K562 (cell line): ENCODE data around the gene ERAP2. TPM values are rescaled to one million over a fixed set of nuclear protein-coding genes. Genes with fewer than 3 reads are reported as not detected.

ENCODE experiments used
- ADNP ChIP-seq: fragments of 200-800 bp; sonication (Bioruptor generic); IDR thresholded peaks from 2 replicates; pipeline ENCODE4 v1.6.1; 2016; ENCODE audit warnings: missing genetic modification characterization, missing compliant biosample characterization
- CHAMP1 ChIP-seq: fragments of 450-650 bp; IDR thresholded peaks from 2 replicates; pipeline ENCODE4 v1.6.1; 2016; ENCODE audit warnings: mild to moderate bottlenecking
- CTBP1 ChIP-seq: fragments of 450-650 bp; IDR thresholded peaks from 2 replicates; pipeline ENCODE4 v1.6.1; 2016; ENCODE audit warnings: borderline replicate concordance
- EP300 ChIP-seq: IDR thresholded peaks from 2 replicates; pipeline ENCODE4 v1.6.1; 2012; ENCODE audit warnings: low read length, improper control_type of control experiment
- ESRRA ChIP-seq: fragments of 450-650 bp; IDR thresholded peaks from 2 replicates; pipeline ENCODE4 v1.6.1; 2014; ENCODE audit warnings: low read depth, mild to moderate bottlenecking, moderate library complexity, borderline replicate concordance
- FOSL1 ChIP-seq: fragments of 200-800 bp; sonication (Bioruptor generic); conservative IDR thresholded peaks from 2 replicates; pipeline ENCODE4 v1.6.1; 2016; ENCODE audit warnings: missing genetic modification characterization, missing compliant biosample characterization
- NCOA6 ChIP-seq: fragments of 450-650 bp; IDR thresholded peaks from 2 replicates; pipeline ENCODE4 v1.6.1; 2017; ENCODE audit warnings: mild to moderate bottlenecking
- POU5F1 ChIP-seq: fragments of 150-350 bp; IDR thresholded peaks from 2 replicates; pipeline ENCODE4 v1.6.1; 2014; ENCODE audit warnings: borderline replicate concordance, low read length, low read depth, mild to moderate bottlenecking; ENCODE audit not compliant: partially characterized antibody
- RBFOX2 ChIP-seq: fragments of 200-400 bp; formaldehyde crosslinking; IDR thresholded peaks from 2 replicates; pipeline ENCODE4 v1.6.1; 2017; ENCODE audit warnings: low read depth, mild to moderate bottlenecking, low read length, moderate library complexity
- SAFB2 ChIP-seq: fragments of 200-400 bp; formaldehyde crosslinking; IDR thresholded peaks from 2 replicates; pipeline ENCODE4 v1.6.1; 2018; ENCODE audit warnings: borderline replicate concordance, low read length, low read depth, moderate library complexity; ENCODE audit not compliant: severe bottlenecking
- STAT5B ChIP-seq: fragments of 250-450 bp; sonication (Bioruptor Pico); IDR thresholded peaks from 2 replicates; pipeline ENCODE4 v1.8.0; 2021; ENCODE audit warnings: mild to moderate bottlenecking, inconsistent platforms
- TRIM24 ChIP-seq, 2 experiments: fragments of 450-650 bp; IDR thresholded peaks; 2 replicates each; pipeline ENCODE4 v1.6.1; 2016
- YY1 ChIP-seq, 3 experiments: IDR thresholded peaks; 2 replicates each; pipeline ENCODE4 v1.6.1; 2011; ENCODE audit warnings: low read length in 2 of 3, mild to moderate bottlenecking in 2 of 3, moderate library complexity in 2 of 3, borderline replicate concordance in 1 of 3, control low read depth in 1 of 3, low read depth in 1 of 3; ENCODE audit not compliant: insufficient read depth in 3 of 3, insufficient replicate concordance in 2 of 3, control insufficient read depth in 1 of 3, insufficient read length in 1 of 3; ENCODE audit errors: extremely low read depth in 1 of 3
- ZBTB8A ChIP-seq: fragments of 450-650 bp; IDR thresholded peaks from 2 replicates; pipeline ENCODE4 v1.6.1; 2018; ENCODE audit warnings: mild to moderate bottlenecking, moderate library complexity; ENCODE audit not compliant: partially characterized antibody
- ZNF318 ChIP-seq, 2 experiments: fragments of 450-650 bp; IDR thresholded peaks; 2 replicates each; pipeline ENCODE4 v1.6.1; 2016; ENCODE audit warnings: mild to moderate bottlenecking in 2 of 2, borderline replicate concordance in 1 of 2, low read depth in 1 of 2, moderate library complexity in 1 of 2
- ZNF561 ChIP-seq: fragments of 450-650 bp; formaldehyde crosslinking; conservative IDR thresholded peaks from 2 replicates; pipeline ENCODE4 v1.4.0; 2020; ENCODE audit warnings: mild to moderate bottlenecking, moderate library complexity
- polyA plus RNA-seq, 8 experiments: library from polyadenylated mRNA; depleted of rRNA in 4 of 8; stranded (reverse) in 5 of 8; unstranded in 3 of 8; fragments of >200 nt; fragmentation: Nextera tagmentation in 2 of 8; fragmentation: Illumina TruSeq in 1 of 8; extraction: Ambion mirVana in 2 of 8; extraction: Trizol in 1 of 8; gene quantifications; 2 replicates each; pipeline versions ENCODE4 v1.2.1 to v1.2.3, GENCODE V29; 2011 to 2014; ENCODE audit warnings: inconsistent platforms in 1 of 8, missing spikeins in 1 of 8
- total RNA-seq, 7 experiments: library from RNA; depleted of rRNA in 6 of 7; stranded (reverse); fragments of >200 nt in 6 of 7; fragmentation: Illumina TruSeq in 2 of 7; extraction: Trizol in 2 of 7; gene quantifications; 2 replicates each; pipeline versions ENCODE4 v1.2.1 to v1.2.3, GENCODE V29; 2011 to 2021; ENCODE audit warnings: low replicate concordance in 1 of 7

Gene ERAP2
- total and polyA plus RNA-seq, 9 of the 15 experiments (the other 6 are each of a cell fraction or from before 2014, with no cell fraction given), result 0.93 to 4.0 (median 2.1) TPM

DNA sequence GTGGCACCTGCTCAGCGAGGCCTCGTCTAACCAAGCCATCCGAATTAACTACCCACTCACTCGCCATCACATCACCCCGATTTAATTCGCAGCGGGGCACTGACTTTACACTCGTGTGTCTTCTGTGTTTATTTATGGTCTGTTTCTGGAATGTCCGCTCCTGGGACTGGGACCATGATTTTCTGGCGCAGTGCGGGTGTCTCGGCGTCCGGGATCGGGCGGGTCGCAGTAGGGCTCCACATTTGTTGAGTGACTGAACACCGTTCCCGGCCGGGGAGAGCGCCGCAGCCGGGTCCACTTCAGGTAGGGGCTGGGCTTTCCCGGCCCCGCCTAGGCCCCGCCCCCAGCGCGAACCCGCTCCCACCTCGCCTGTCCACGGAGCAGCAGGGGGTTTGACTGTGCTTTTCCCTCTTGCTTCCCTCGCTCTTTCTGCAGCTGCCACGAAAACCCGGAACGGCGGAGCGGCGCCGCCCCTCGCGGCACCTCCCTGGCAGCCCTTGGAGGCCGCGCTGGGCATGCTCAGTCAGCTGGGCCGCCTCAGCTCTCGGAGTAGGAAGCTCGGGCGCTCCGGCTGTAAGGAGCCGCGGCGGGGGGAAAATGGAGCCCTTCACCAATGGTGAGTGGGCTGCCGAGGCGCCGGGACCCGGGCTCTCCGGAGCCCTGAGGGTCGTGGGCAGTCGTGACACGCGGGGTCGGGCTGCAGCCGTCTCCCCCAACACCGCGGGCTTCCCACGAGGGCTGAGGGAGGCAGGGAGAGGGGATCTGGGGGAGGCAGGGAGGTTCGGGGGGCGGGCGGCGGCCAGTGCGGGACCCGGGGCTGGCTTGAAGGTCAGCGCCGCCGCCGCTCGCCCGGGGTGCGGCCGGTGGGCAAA, 59.5 kb downstream of the ERAP2 start, which contains the start of gene LNPEP (continued):
- TF ChIP-seq STAT5B (CRISPR knock-in tag) (no peak), ZNF561 (CRISPR knock-in tag) (no peak), ZNF318 (IDR thresholded peaks at IDR 0.05; ENCODE audit: borderline replicate concordance in 1 of 2, low read depth in 1 of 2) (no peak), ADNP (tag) (no peak), POU5F1 (no peak), CHAMP1 (no peak), ZBTB8A (no peak), RBFOX2 (peak; percentile 78), EP300 (peak; percentile 47; the same call in 1 of the 2 replicates), ESRRA (peak; percentile 55; the same call in 1 of the 2 replicates), YY1 (IDR thresholded peaks at IDR 0.05; ENCODE audit: borderline replicate concordance in 1 of 3, control insufficient read depth in 1 of 3, extremely low read depth in 1 of 3, insufficient read depth in 3 of 3, insufficient read length in 1 of 3, insufficient replicate concordance in 2 of 3, low read depth in 1 of 3, low read length in 2 of 3) (peak in 2 of 3 experiments; percentile 56 to 82), FOSL1 (tag) (no peak), TRIM24 (IDR thresholded peaks at IDR 0.05) (peak in 1 of 2 experiments; percentile 14; a peak in 1 of 4 replicates), CTBP1 (peak; percentile 76), NCOA6 (no peak), SAFB2 (no peak)
